ENCODE data around the gene ANKRD53.
"Not testable (repeated sequence)": the region's sequence is repeated elsewhere in the genome, so short reads cannot be mapped to it uniquely, and the experiment has no call there.

ANKRD53 gene

DNA sequence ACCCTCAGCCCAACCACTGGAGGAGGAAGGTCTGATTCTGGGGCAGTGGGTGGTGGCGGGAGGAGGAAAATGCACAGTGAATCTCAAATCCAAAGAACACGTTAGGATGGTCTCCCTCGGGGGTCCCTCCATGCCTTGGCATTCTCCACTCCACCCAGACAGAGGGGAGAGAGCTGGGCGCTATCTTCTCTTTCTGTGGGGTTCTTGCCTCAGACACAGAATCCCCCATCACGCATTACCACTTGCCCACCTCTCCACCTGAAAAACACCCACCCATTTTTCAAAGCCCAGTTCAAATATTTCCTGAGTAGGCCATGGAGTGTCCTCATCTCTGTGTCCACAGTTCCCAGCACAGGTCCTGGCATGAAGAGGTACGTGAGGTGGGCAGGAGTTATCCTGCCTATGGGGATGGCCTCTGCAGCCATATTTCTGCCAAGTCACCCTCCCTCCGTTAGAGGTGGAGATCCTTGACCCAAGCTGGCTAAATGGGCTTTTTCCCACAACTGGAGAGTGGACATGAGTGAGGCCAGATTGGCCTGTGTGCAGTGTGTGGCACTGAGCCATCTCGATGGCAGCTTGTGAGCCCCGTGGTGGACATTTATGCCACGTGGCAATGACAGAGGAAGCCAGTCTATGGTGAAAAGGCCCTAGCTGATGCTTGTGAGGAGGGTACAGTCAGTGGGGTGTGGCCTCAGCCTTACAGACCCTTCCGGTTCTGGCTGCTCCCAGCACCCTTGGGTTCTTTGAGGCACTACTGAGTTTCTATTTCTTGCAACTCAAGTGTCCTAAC is 25.7 kb downstream of the ANKRD53 start:
- no peak for TF ChIP-seq JUND (IDR thresholded peaks at IDR 0.05; ENCODE audit: low read depth)
- in situ Hi-C loops (cut with HindIII; ENCODE audit: low pct_unique_long_range_greater_than_20kb, low sequenced_read_pairs), result no loop called here
- DNase-seq (ENCODE audit: low read depth in 1 of 2, low spot score in 1 of 2), result no peak

DNA sequence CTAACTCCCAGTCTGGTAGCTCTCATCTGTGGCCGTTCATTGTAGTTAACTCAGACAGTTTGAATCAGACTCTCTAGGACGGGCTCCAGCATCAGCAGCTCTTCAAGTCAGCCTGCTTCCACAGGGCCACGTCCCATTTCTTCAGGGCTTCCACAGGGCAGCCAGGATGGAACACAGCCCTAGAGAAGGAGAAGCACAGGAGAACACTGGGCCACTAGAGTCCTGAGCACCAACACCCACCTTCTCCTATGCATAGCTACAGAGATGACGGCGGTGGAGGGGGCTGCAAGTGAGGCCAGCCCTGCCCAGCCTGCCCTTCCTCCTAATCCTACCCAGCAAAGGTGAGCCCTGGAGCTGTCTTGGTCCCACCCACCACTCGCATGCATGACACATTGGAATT is 26.4 kb downstream of the ANKRD53 start:
- no peak for DNase-seq (ENCODE audit: low read depth in 1 of 2, low spot score in 1 of 2)
- TF ChIP-seq JUND (IDR thresholded peaks at IDR 0.05; ENCODE audit: low read depth), result no peak
- in situ Hi-C loops (cut with HindIII; ENCODE audit: low pct_unique_long_range_greater_than_20kb, low sequenced_read_pairs), result no loop called here

DNA sequence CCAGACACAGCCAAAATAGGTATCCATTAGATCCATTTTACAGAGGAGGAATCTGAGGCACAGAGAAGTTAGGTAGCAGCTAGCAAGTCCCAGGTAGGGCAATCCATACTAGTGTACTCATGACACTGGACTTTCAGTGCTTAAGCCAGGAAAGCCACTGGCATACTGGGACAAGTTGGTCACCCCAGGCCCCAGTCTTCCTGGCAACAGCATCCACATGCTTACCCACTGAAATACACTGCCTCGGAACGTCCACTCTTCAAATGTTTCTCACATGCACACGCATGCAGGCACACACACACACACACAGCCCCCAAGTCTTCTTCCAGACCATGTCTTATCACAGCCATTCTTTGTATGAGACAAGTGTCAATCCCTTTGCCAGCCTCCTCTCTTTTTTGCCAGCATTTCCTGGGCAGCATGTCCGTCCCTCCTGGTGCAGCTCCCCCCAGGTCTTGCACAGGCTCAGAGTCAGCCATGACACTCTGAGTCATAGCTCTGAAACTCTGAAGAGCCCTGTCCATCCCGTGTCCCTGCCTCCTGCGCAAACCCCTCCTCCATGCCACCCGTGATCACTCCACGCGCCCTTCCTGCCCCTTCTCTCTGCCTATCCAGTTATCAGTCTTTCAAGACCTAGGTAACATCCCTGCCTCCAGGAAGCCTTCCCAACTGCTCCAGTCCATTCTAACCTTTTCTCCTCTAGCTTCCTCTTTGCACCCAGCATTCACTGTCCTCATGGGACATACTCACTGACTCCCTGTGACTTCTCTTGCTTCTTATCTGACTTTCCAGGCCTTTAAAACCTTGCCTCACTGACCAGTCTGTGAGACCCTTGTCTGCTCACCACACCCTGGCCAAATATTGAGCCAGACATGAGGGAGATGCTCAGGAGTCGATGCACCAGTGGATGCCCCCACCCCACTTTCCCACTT is 27.1 kb downstream of the ANKRD53 start:
- in situ Hi-C loops (cut with HindIII; ENCODE audit: low pct_unique_long_range_greater_than_20kb, low sequenced_read_pairs), result no loop called here
- DNase-seq (ENCODE audit: low read depth in 1 of 2, low spot score in 1 of 2), result no peak
- TF ChIP-seq JUND (IDR thresholded peaks at IDR 0.05; ENCODE audit: low read depth), result no peak

DNA sequence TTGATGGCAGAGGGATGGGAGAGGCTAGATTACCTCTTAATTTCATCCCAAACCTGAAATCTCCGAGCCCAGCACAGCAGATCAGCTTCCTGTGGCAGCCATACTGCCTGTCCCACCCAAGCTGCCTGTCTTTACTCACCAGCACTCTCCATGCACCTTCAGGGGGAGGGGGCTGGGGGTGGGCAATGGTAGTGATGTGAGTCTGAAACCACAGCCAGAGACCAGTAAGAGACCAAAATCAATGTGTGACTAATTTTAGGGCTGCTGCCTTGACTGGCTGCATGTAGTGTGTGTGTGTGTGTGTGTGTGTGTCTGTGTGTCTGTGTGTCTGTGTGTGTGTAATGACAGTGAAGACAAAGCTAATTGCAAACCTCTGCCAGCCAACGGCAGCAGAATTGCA is 27.9 kb downstream of the ANKRD53 start:
- in situ Hi-C loops (cut with HindIII; ENCODE audit: low pct_unique_long_range_greater_than_20kb, low sequenced_read_pairs), result no loop called here
- TF ChIP-seq JUND (IDR thresholded peaks at IDR 0.05; ENCODE audit: low read depth), result no peak

DNA sequence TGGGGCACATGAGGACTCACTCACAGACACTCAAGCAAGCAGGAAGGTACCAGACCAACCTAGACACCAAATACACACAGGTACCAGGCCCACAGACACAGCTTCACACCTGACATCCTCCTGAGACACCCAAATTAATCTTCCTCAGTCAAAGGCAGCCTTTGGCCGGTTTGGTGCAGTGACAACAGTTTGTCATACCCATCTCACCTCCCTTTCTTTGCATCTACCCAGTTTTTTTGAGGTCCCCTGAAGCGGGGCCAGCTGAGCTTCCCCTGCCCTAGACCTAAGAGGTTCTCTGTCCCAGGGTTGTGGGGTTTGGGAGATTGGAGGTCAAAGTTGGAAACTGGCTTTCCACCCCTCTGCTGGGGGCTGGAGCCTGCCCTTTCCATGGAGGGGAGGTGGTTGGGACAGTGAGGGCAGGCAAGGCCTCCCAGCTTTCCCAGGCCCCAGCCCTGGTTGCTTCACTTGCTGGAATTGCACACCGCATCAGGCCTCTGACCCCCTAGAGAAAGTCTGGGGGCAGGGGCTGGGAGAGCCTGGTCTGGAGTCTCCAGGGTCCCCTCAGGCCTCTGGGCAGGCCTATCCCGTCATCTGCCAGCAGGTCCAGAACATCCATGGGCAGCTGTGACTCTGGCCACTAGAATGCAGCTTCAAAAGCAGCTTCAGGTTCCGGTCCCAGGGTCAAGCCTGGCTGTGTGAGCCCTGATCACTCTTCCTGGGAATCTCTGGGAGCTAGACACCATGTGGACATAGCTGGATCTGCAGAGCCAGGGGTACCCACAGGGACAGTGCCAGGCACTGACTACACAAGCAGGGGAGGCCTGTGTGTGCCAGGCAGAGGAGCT is 28.7 kb downstream of the ANKRD53 start:
- TF ChIP-seq JUND (IDR thresholded peaks at IDR 0.05; ENCODE audit: low read depth), result no peak
- DNase-seq (ENCODE audit: low read depth in 1 of 2, low spot score in 1 of 2), result peak in 1 of 2 experiments; percentile 5
- in situ Hi-C loops (cut with HindIII; ENCODE audit: low pct_unique_long_range_greater_than_20kb, low sequenced_read_pairs), result no loop called here

More for the DNA sequence above, 27.9 kb downstream of the ANKRD53 start:
- DNase-seq (ENCODE audit: low read depth in 1 of 2, low spot score in 1 of 2), result no peak

DNA sequence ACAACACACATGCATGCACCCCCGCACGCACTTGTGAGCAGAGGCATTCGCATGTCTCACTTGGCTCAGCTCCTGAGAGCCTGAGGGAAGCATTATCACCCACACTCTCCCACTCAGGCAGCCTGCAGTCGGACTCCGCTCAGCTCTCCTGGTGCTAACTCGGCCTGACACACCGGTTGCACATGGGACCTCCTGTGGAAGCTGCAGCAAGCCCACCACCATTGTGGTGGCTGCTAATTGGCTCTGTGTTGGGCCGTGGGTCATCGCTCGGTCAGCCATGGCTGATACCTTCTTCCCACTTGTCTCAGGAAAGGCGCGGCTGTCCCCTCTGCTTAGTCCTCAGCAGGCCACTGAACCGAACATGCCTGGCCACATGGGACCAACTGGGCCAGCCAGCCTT is 29.9 kb downstream of the ANKRD53 start:
- TF ChIP-seq JUND (IDR thresholded peaks at IDR 0.05; ENCODE audit: low read depth), result no peak
- in situ Hi-C loops (cut with HindIII; ENCODE audit: low pct_unique_long_range_greater_than_20kb, low sequenced_read_pairs), result no loop called here
- DNase-seq (ENCODE audit: low read depth in 1 of 2, low spot score in 1 of 2), result no peak

DNA sequence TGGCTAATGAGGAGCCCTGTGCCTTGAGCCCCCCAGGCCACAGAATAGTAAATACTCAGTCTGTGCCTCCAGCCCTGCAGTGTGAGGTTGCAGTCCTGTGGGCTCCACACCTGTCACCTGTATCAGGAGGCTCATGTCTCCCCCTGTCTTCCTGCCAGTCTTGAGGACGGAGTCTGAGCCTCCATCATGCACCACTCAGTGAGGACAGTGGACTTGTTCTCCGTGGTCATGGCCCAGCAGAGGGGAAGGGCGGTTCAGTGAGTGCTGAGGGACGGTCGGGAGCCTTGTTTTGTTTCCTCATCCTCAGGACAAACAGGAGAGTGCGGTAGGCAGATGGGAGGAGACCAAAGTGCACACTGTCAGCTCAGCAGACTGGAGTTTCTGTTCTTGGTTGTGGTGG is 33.4 kb downstream of the ANKRD53 start:
- DNase-seq (ENCODE audit: low read depth in 1 of 2, low spot score in 1 of 2); in situ Hi-C loops (cut with HindIII; ENCODE audit: low pct_unique_long_range_greater_than_20kb, low sequenced_read_pairs): not testable (repeated sequence)

DNA sequence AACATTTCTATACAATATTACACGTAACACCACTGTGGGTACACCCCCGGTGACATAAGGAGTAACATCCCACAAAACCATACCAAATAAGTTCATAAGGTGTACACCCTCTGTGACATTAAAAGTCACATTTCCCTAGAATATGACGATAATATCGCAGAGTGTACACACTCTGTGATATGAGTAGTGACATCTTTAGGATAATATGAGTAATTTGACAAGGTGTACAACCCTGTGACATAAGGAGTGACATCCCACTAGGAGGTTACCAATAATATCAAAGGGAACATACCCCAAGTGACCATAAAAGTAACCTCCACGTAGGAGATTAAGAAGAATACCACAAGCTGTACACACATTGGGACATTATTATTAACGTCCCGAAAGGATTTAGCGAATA is 40.2 kb downstream of the ANKRD53 start:
- in situ Hi-C loops (cut with HindIII; ENCODE audit: low pct_unique_long_range_greater_than_20kb, low sequenced_read_pairs), result no loop called here
- no peak for TF ChIP-seq JUND (IDR thresholded peaks at IDR 0.05; ENCODE audit: low read depth)
- DNase-seq (ENCODE audit: low read depth in 1 of 2, low spot score in 1 of 2), result no peak

DNA sequence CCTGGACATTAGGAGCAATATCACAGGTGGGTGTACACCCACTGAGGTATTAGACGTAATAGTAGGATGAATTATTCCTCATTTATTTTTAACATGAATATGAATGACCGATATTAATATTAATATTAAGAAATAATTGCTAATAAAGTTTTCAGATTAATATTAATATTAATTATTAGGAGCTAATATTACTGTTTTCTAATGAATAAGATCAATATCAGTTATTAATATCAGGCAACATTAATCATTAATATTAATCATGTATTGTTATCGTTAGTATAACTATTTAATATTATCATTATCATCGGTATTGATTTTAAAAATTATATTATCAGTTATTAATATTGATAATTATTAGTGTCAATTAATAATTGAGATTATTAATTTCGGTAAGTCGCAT is 41.6 kb downstream of the ANKRD53 start:
- in situ Hi-C loops (cut with HindIII; ENCODE audit: low pct_unique_long_range_greater_than_20kb, low sequenced_read_pairs); DNase-seq (ENCODE audit: low read depth in 1 of 2, low spot score in 1 of 2): not testable (repeated sequence)

DNA sequence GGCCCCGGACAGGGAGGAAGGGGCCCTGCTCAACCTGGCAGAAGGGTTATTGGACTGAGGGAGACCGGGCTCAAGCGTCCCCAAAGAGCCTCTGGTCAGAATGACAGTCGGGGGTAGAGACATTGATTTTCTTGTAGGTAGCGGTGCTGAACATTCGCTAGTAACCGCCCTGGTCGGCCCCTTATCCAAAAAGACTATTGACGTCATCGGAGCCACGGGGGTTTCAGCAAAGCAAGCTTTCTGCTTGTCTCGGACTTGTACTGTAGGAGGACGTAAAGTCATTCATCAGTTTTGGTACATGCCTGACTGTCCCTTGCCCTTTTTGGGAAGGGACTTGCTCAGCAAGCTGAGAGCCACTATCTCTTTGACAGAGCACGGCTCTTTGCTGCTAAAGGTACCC is 43.0 kb downstream of the ANKRD53 start:
- in situ Hi-C loops (cut with HindIII; ENCODE audit: low pct_unique_long_range_greater_than_20kb, low sequenced_read_pairs), result not testable (repeated sequence)

DNA sequence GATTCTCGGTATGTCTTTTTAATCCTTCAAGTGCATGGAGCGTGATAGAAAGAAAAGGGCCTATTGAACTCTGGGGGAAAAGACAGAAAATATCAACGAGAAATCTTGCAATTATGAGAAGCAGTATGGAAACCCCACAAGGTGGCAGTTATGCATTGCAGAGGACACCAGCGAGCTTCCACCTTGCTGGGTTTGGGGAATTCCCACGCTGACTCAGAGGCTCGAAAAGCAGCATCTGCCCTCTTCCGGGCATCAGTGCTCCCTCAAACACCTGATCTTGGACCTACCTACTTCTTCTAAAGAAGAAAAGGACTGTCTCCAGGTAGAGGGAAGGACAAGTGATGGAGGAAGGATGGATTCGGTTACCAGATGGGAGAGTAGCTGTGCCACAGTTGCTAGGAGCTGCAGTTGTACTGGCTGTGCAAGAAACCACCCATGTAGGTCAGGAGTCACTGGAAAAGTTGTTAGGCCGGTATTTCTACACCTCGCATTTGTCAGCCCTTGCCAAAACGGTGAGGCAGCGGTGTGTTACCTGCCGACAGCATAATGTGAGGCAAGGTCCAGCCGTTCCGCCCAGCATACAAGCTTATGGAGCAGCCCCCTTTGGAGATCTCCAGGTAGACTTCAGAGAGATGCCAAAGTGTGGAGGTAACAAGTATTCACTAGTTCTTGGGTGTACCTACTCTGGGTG is 45.3 kb downstream of the ANKRD53 start:
- in situ Hi-C loops (cut with HindIII; ENCODE audit: low pct_unique_long_range_greater_than_20kb, low sequenced_read_pairs), result not testable (repeated sequence)
- DNase-seq (ENCODE audit: low read depth in 1 of 2, low spot score in 1 of 2), result peak in 1 of 2 experiments; percentile 85

More for the DNA sequence above, 43.0 kb downstream of the ANKRD53 start:
- DNase-seq (ENCODE audit: low read depth in 1 of 2, low spot score in 1 of 2), result not testable (repeated sequence)

Data from T47D (cell line).